GM19025 (cell line): ENCODE results near the gene CSRP1.

Experiments
- ATAC-seq: cut with Tn5 transposase; IDR thresholded peaks from one replicate; pipeline ENCODE4 v1.9.1; 2021; ENCODE audit warnings: mild to moderate bottlenecking, low read depth, moderate library complexity; ENCODE audit not compliant: unreplicated experiment

The CSRP1 gene

GRCh38 chr1:201461645-201462441 lies 45.1 kb downstream of the CSRP1 start:
- ATAC-seq: no peak

DNA sequence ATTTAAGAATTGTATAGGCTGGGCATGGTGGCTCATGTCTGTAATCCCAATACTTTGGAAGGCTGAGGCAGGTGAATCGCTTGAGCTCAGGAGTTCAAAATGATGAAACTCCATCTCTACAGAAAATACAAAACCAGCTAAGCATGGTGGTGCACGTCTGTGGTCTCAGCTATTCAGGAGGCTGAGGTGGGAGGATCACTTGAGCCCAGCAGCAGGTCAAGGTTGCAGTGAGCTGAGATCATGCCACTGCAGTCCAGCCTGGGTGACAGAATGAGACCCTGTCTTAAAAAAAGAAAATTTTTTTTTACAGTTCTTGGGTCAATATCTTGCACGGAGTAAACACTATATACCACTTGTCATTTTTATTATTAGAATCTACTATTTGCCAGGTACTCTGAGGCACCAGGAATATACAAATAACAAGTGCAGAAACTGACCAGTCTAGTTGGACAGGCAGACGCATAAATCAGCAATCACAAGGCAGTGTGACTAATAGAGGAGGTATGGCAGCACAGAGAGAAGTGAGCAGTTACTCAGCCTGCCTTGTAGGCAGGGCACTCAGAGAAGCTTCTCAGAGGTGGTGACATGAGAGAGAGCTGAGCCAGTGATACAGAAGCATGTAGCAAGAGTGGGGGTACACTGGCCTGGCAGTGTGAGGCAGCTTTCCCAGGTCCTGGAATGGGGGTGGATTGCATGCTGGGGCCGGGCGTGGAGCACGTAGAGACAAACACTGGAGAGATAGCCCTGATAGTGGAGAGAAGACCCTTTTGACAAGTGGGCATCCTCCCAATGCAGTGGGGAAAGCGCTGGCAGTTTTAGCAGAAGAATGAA lies 45.9 kb downstream of the CSRP1 start:
- ATAC-seq: no peak

DNA sequence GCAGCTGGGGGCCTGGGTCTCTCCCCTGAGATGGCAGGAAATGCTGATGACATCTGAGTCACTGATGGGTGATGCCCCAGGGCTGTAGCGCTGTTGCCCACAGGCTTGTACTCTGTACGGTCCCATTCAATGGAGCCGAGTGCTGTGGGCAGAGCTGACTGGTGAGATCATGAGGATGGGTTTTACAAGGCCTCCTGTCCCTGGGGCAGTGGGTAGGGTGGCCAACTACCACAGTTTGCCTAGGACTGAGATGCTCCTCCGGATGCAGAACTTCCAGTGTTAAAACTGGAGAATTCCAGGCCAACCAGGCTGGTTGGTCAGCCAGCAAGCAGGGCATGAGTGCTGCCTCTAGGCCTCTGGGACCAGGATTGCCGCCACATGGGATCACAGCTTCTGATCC lies 47.1 kb downstream of the CSRP1 start:
- no peak for ATAC-seq

GRCh38 chr1:201459052-201459451 lies 47.9 kb downstream of the CSRP1 start:
- no peak for ATAC-seq

- no peak for ATAC-seq
Measured at GRCh38 chr1:201457508-201457960, 49.4 kb downstream of the CSRP1 start.

DNA sequence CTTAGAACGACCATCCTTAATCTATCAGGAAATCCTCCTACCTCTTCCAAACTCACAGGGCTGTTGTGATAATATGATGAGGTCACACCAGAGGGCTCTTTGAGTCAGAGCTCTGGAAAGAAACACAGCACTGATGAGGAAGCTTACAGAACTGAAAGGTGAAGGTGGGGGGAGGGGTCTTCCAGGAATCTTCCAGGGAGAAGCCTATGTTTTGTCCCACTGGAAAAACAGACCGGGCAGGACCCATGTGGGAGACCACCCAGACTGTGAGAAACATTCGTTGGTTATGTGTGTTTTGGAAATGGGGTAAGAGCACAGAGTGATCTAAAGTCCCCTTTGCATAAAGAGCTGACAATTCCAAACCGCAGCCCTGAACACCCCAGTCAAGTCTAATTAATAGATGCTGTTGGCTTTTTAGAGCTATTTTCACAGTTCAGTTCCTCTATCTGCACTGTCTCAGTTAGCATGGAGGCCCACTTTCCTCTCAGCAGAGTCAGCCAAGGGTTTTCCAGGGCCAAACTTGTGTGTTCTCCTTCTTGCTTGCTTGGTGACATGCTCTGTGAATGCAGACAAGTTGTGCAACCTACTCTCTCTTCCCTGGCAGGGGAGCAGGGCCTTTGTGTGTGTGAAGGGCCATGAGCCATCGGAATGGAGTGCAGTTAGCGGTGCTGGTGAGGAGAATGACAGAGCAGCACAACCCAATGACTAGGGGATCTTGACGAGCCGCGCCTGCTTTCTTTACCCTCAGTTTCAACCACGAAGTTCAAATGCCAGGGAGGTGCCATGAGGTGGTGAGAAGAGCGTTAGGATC lies 50.2 kb downstream of the CSRP1 start:
- no peak for ATAC-seq

DNA sequence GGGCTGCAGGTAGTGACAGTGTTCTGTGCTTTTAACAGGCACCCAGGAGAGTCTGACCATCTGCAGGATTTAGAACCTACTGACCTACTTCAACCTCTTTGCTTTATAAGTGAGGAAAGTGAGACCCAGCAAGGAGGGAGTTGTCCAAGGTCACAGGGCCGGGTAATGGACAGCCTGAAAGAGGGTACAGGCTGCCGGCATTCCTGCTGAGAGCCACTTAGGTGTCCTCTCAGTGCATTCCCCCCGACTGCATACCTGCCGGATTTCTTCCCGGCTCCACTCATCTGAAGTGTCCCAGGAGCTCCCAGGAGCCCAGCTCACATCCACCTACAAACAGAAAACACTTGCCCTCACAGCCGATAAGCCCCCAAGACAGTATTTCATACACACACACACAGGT lies 51.8 kb downstream of the CSRP1 start:
- ATAC-seq: no peak

DNA sequence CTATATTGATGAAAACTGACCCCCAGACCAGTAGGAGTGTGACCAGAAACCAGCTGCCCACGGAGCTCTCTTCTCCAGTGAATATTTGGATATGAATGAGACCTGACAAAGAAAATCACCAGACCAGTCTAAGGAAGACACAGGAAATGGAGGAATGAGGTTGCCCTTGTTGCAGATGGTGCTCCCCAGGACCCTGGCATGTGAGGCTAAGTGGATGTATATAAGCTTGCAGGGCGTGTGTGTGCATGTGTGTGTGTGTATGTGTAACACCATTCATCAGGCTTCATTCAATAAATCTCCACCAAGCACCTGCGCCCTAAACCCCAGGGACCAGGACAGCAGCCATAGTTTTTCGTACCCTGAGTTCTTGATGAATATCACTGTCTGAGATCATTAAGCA lies 52.3 kb downstream of the CSRP1 start:
- no peak for ATAC-seq

DNA sequence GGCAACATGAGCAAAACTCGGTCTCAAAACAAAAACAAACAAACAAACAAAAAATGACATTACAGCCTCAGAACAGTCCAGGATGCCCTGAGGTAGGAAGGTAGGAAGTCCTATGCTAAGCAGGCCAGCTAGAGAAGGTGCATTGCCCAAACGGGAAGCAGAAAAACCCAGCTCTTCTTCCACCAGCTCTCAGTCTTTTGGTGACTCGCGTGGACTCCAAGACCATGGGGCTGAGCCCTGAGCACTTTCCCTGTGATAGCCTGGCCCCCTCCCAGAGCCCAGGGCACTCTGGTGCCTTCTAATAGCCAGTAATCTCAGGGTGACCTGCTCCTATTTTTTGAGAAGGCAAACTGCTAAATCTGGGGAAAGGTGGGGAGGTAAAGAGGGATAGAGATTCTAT lies 54.1 kb downstream of the CSRP1 start:
- ATAC-seq: no peak

DNA sequence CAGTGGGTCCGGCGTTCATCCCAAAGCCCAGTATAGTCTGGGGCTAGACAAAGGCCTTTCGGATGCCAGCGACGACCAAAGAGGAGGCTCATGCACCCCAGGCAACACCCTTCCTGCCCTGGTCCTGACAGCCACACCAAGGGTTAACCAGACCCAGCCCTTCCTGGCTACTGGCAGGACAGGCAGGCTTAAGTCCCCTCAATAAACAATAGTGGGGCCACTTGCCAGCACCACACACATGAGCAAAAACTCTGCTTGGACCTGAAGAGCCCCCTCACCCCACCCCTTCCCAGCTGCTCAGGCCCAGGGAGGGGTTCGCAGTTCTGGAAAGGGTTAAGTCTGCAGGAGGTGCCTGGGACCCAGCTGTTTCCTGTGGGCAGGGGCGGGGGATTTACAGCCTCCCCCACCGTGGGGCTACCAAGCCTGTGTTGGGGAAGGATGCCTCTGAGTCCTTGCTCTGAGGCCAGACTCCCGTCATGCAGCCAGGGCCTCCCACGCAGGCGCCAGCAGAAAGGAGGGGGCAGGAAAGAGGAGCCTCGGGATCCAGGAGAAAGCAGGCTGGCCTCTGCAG lies 56.1 kb downstream of the CSRP1 start:
- ATAC-seq: no peak

DNA sequence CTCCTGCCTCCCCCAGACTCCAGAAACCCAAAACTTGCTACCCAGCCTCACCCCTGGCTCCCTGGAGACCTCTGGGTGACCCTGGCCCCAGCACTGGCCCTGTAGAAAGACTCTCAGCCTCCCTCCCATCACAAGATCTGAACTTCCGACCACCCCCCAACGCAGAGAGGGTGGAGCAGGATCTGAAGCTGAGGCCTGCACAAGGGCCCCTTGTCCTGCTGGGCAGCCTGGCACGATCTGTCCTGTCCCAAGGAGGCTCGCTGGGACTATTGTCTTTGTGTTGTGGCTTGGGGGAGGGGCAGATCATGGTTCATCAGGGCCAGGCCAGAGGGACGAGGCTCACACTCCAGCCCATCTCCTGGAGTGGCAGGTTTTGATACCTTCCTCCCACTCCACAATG lies 57.9 kb downstream of the CSRP1 start:
- ATAC-seq: no peak

DNA sequence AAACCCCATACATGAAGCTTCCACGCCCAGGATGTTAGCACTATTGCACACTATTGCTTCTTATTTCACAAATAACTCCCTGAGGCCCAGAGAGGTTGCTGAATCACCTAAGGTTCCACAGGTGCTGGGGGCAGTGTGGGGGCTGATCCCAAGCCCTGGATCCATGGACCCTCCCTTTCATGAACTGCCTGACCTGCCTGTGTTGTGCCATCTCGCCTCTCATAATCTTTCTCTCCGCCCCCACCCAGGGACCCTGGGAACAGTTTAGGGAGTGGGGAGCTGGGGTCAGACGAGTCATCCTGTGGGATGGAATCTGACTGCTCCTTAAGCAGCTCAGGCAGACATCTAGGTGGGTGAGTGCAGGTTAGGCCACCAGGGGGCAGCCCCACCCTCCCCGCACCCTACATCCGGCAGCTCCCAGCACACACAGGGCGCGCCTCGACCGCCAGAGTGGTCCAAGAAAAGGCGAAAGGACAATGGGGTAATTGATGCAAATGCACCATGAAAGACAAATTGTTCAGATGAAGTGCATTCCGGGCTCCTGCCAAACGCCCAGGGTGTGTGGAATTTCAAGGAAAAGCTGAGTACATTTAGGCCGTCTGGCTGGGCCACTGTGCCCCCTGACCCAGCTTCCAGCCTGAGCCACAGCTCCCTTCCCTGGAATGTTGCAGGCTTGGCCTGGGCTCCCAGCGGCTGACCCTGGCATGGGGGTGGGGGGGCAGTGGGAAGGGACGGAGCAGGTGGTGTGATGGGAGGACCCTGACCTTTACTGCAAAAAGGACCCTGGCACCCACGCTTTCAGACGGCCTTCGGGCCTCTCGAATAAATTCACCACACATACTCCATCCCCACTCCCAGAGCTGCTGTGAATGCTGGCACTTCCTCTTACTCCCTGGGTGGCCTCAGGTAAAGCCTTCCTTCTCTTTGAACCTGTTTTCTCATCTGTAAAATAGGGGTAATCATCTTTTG lies 58.7 kb downstream of the CSRP1 start:
- ATAC-seq: peak; percentile 81

GRCh38 chr1:201445310-201445709 lies 61.6 kb downstream of the CSRP1 start:
- ATAC-seq: no peak

GRCh38 chr1:201444792-201445191 lies 62.1 kb downstream of the CSRP1 start:
- no peak for ATAC-seq

DNA sequence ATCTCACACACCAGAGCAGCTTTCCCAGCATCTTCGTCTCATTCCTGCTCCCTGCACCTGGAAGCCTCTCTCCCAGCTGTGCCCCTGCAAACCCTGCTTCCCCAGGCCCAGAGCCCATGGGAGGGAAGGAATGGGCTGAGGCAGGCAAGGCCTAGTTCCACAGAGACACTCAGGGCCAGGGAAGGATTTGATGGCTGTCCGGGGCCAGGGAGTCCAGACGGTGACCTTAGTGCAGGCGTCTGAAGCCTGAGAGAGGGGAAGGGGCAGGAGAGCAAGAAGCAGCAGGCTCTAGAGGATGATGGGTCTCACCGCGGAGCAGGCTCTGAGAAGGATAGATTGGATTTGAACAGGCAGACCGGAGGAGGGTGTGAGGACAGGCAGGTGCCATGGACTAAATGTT lies 63.2 kb downstream of the CSRP1 start:
- ATAC-seq: no peak

- ATAC-seq: no peak
Measured at GRCh38 chr1:201436969-201437368, 70.0 kb downstream of the CSRP1 start.

DNA sequence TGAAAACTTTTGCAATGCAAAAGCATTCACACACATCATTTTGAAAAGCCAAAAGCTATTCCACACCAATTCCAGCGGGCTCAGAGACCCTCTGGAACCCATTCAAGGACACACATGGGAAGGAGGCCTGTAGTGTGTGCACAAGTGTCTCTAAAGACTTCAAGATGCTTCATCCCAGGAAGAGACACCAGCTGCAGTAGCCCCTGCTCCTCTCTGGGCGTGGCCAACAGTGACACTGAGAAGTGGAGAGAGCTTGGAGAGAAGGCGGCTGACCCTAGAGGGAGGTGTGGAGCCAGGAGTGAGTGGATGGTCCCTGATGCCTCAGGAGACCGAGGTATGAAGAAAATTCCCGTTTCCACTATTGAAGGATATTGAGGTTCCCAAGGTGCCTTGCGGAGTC lies 70.5 kb downstream of the CSRP1 start:
- ATAC-seq: no peak

- no peak for ATAC-seq
Measured at GRCh38 chr1:201434266-201434665, 72.7 kb downstream of the CSRP1 start.

DNA sequence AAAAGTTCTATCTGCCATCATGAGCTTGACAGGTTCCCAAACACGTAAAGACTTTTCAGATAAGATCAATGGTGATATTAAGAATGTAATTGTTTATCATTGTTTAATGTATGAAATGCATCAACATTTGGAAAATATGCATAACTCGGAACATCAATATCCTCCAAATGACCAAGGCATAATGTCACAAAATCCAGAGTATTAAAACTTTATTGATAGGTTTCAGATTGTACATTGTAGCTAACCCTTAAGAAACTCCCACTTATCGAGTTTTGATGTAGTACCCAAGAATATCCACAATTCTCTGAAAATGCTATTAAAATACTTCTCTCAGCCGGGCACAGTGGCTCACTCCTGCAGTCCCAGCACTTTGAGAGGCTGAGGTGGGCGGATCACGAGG lies 73.3 kb downstream of the CSRP1 start:
- ATAC-seq: no peak
